Parathyroid adenoma (tissue), 2 donors: Measurements from ENCODE around the gene FGD3.

Source experiments
- H2AFZ ChIP-seq: fragments of 300-600 bp; sonication (generic); one replicate; pipeline ENCODE4 v1.7.0; 2017; ENCODE audit warnings: antibody characterized with exemption, mild to moderate bottlenecking
- H3K27ac ChIP-seq: fragments of 300-600 bp; sonication (generic); one replicate; pipeline ENCODE4 v1.7.0; 2017
- H3K27me3 ChIP-seq: fragments of 300-600 bp; sonication (generic); one replicate; pipeline ENCODE4 v1.7.0; 2017; ENCODE audit warnings: low read length; ENCODE audit not compliant: control insufficient read depth, insufficient read depth
- H3K36me3 ChIP-seq: fragments of 300-600 bp; sonication (generic); one replicate; pipeline ENCODE4 v1.7.0; 2017; ENCODE audit warnings: low read length; ENCODE audit not compliant: control insufficient read depth, insufficient read depth
- H3K4me1 ChIP-seq: fragments of 300-600 bp; sonication (generic); one replicate; pipeline ENCODE4 v1.7.0; 2017; ENCODE audit warnings: control low read depth
- H3K4me2 ChIP-seq: fragments of 300-600 bp; sonication (generic); one replicate; pipeline ENCODE4 v1.7.0; 2017; ENCODE audit warnings: low read length
- H3K4me3 ChIP-seq: fragments of 300-600 bp; sonication (generic); one replicate; pipeline ENCODE4 v1.7.0; 2017; ENCODE audit warnings: low read depth, low read length
- H3K79me2 ChIP-seq: fragments of 300-600 bp; sonication (generic); one replicate; pipeline ENCODE4 v1.7.0; 2017; ENCODE audit warnings: control low read depth
- H3K9ac ChIP-seq: fragments of 300-600 bp; sonication (generic); one replicate; pipeline ENCODE4 v1.7.0; 2017; ENCODE audit warnings: mild to moderate bottlenecking
- H3K9me3 ChIP-seq: fragments of 300-600 bp; sonication (generic); one replicate; pipeline ENCODE4 v1.7.0; 2017; ENCODE audit warnings: low read length; ENCODE audit not compliant: control insufficient read depth
- CTCF ChIP-seq: fragments of 300-600 bp; sonication (generic); IDR thresholded peaks from one replicate; pipeline ENCODE4 v1.7.0; 2017; ENCODE audit warnings: antibody characterized with exemption, mild to moderate bottlenecking
- donor health status: primary hyperparathyroidism.

FGD3 gene

GRCh38 chr9:92973700-92974099 is 26.4 kb downstream of the FGD3 start:
- H2AFZ ChIP-seq = no peak overlapping the region
- H3K9me3 ChIP-seq = no peaks in the 10 kb centered on the region
- TF ChIP-seq CTCF = no peak
- no peak overlapping the region for H3K4me3 ChIP-seq
- H3K4me1 ChIP-seq = no peaks in the 10 kb centered on the region
- H3K27ac ChIP-seq = no peak overlapping the region
- no peak overlapping the region for H3K9ac ChIP-seq
- H3K27me3 ChIP-seq = no peaks in the 10 kb centered on the region
- no peak overlapping the region for H3K4me2 ChIP-seq
- no peaks in the 10 kb centered on the region for H3K36me3 ChIP-seq
- no peaks in the 10 kb centered on the region for H3K79me2 ChIP-seq

- Histone ChIP-seq H3K79me2 (no peaks in the 10 kb centered on the region), H3K9ac (no peak overlapping the region), H3K36me3 (no peaks in the 10 kb centered on the region), H3K27me3 (no peaks in the 10 kb centered on the region), H3K27ac (no peak overlapping the region), H3K4me2 (no peak overlapping the region), H3K4me1 (no peaks in the 10 kb centered on the region), H3K9me3 (no peaks in the 10 kb centered on the region), H2AFZ (no peak overlapping the region), H3K4me3 (no peak overlapping the region)
- TF ChIP-seq CTCF = no peak
Observed at GRCh38 chr9:92974161-92974661, 26.9 kb downstream of the FGD3 start.

GRCh38 chr9:92974761-92975755 is 27.7 kb downstream of the FGD3 start:
- Histone ChIP-seq H3K27me3 (no peaks in the 10 kb centered on the region), H3K4me3 (no peak overlapping the region), H3K27ac (no peak overlapping the region), H3K36me3 (no peaks in the 10 kb centered on the region), H2AFZ (no peak overlapping the region), H3K4me1 (no peaks in the 10 kb centered on the region), H3K9ac (no peak overlapping the region), H3K9me3 (no peaks in the 10 kb centered on the region), H3K4me2 (no peak overlapping the region), H3K79me2 (no peaks in the 10 kb centered on the region)
- TF ChIP-seq CTCF = no peak

GRCh38 chr9:92976431-92976830 is 29.1 kb downstream of the FGD3 start:
- H3K4me1 ChIP-seq = no peaks in the 10 kb centered on the region
- no peak overlapping the region for H3K27ac ChIP-seq
- H3K36me3 ChIP-seq = no peaks in the 10 kb centered on the region
- no peaks in the 10 kb centered on the region for H3K27me3 ChIP-seq
- no peak overlapping the region for H2AFZ ChIP-seq
- no peak overlapping the region for H3K4me3 ChIP-seq
- no peaks in the 10 kb centered on the region for H3K9me3 ChIP-seq
- TF ChIP-seq CTCF = no peak
- no peak overlapping the region for H3K4me2 ChIP-seq
- no peak overlapping the region for H3K9ac ChIP-seq
- no peaks in the 10 kb centered on the region for H3K79me2 ChIP-seq
